Endothelial cell (in vitro differentiated cells): ENCODE results near the gene ANKRD17. TPM values are rescaled to one million over a fixed set of nuclear protein-coding genes. Genes with fewer than 3 reads are reported as not detected.
"Not testable (repeated sequence)": the region's sequence is repeated elsewhere in the genome, so short reads cannot be mapped to it uniquely, and the experiment has no call there.

ENCODE experiments used
- DNase-seq: peaks from one replicate; pipeline ENCODE4 v3.0.0; 2021; ENCODE audit warnings: low spot score
- H3K27ac Mint-ChIP-seq: one replicate; pipeline ENCODE4 v1.8.0; 2021; ENCODE audit warnings: mixed read lengths, inconsistent platforms; ENCODE audit not compliant: unreplicated experiment
- H3K27me3 Mint-ChIP-seq: one replicate; pipeline ENCODE4 v1.8.0; 2021; ENCODE audit warnings: mild to moderate bottlenecking, moderate library complexity, mixed read lengths, inconsistent platforms; ENCODE audit not compliant: unreplicated experiment
- H3K36me3 Mint-ChIP-seq: one replicate; pipeline ENCODE4 v1.8.0; 2021; ENCODE audit warnings: mild to moderate bottlenecking, low read depth, mixed read lengths, inconsistent platforms; ENCODE audit not compliant: unreplicated experiment
- H3K4me1 Mint-ChIP-seq: one replicate; pipeline ENCODE4 v1.8.0; 2021; ENCODE audit warnings: mild to moderate bottlenecking, mixed read lengths, inconsistent platforms; ENCODE audit not compliant: unreplicated experiment
- H3K4me3 Mint-ChIP-seq: one replicate; pipeline ENCODE4 v1.8.0; 2021; ENCODE audit warnings: mild to moderate bottlenecking, mixed read lengths, inconsistent platforms; ENCODE audit not compliant: unreplicated experiment
- H3K9me3 Mint-ChIP-seq: one replicate; pipeline ENCODE4 v1.8.0; 2021; ENCODE audit warnings: mixed read lengths, inconsistent platforms; ENCODE audit not compliant: unreplicated experiment
- CTCF ChIP-seq: fragments of 200-600 bp; sonication (generic); IDR thresholded peaks from one replicate; pipeline ENCODE4 v1.5.0; 2021; ENCODE audit warnings: antibody characterized with exemption; ENCODE audit not compliant: unreplicated experiment
- total RNA-seq: library from RNA; stranded (reverse); fragmentation: NEBNext Ultra II Directional; extraction: Animal tissue kit (Norgen Biotek cat#: 25700); gene quantifications from one replicate; pipeline ENCODE4 v1.2.1, GENCODE V29; 2021; ENCODE audit not compliant: unreplicated experiment

Gene ANKRD17
- total RNA-seq, 1 donor from 2014 or later = 61.8 TPM

- no peak overlapping the region for H3K4me3 Mint-ChIP-seq
- H3K9me3 Mint-ChIP-seq = no peaks in the 10 kb centered on the region
- peak overlapping the region; percentile 32 for H3K27ac Mint-ChIP-seq
- TF ChIP-seq CTCF = no peak
- H3K36me3 Mint-ChIP-seq = peaks cover 6% of the 10 kb centered on the region
- no peaks in the 10 kb centered on the region for H3K4me1 Mint-ChIP-seq
- DNase-seq = no peak
- no peaks in the 10 kb centered on the region for H3K27me3 Mint-ChIP-seq
Measured at GRCh38 chr4:73234712-73235111, 23.9 kb downstream of the ANKRD17 start.

- H3K4me1 Mint-ChIP-seq = no peaks in the 10 kb centered on the region
- H3K4me3 Mint-ChIP-seq = no peak overlapping the region
Measured at GRCh38 chr4:73231518-73232487, 26.8 kb downstream of the ANKRD17 start.

GRCh38 chr4:73230865-73231517, 27.6 kb downstream of the ANKRD17 start:
- peaks cover 6% of the 10 kb centered on the region for H3K36me3 Mint-ChIP-seq
- H3K4me3 Mint-ChIP-seq = no peak overlapping the region
- no peak for TF ChIP-seq CTCF
- H3K27me3 Mint-ChIP-seq = no peaks in the 10 kb centered on the region
- no peaks in the 10 kb centered on the region for H3K9me3 Mint-ChIP-seq
- H3K4me1 Mint-ChIP-seq = no peaks in the 10 kb centered on the region
- H3K27ac Mint-ChIP-seq = no peak overlapping the region
- DNase-seq = no peak

More at GRCh38 chr4:73231518-73232487, 26.8 kb downstream of the ANKRD17 start:
- Mint-ChIP-seq H3K27me3 (no peaks in the 10 kb centered on the region), H3K27ac (no peak overlapping the region), H3K36me3 (peaks cover 6% of the 10 kb centered on the region), H3K9me3 (no peaks in the 10 kb centered on the region)
- no peak for TF ChIP-seq CTCF
- no peak for DNase-seq

DNA sequence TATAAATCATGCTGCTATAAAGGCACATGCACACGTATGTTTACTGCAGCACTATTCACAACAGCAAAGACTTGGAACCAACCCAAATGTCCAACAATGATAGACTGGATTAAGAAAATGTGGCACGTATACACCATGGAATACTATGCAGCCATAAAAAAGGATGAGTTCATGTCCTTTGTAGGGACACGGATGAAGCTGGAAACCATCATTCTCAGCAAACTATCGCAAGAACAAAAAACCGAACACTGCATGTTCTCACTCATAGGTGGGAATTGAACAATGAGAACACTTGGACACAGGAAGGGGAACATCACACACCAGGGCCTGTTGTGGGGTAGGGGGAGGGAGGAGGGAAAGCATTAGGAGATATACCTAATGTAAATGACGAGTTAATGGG, 29.8 kb downstream of the ANKRD17 start:
- not testable (repeated sequence) for H3K27me3 Mint-ChIP-seq, H3K4me1 Mint-ChIP-seq, H3K4me3 Mint-ChIP-seq, H3K27ac Mint-ChIP-seq, DNase-seq, H3K9me3 Mint-ChIP-seq, H3K36me3 Mint-ChIP-seq

- H3K27ac Mint-ChIP-seq = peak overlapping the region; percentile 40
- no peaks in the 10 kb centered on the region for H3K27me3 Mint-ChIP-seq
- peaks cover 11% of the 10 kb centered on the region for H3K4me1 Mint-ChIP-seq
- TF ChIP-seq CTCF = no peak
- no peak overlapping the region for H3K4me3 Mint-ChIP-seq
- no peaks in the 10 kb centered on the region for H3K9me3 Mint-ChIP-seq
- H3K36me3 Mint-ChIP-seq = no peaks in the 10 kb centered on the region
- DNase-seq = no peak
Measured at GRCh38 chr4:73224886-73225285, 33.7 kb downstream of the ANKRD17 start.
